Loucy (cell line): ENCODE results near the gene RCL1.

Experiments used
- CTCF ChIP-seq: fragments of 200-600 bp; sonication (generic); conservative IDR thresholded peaks from 2 replicates; pipeline ENCODE4 v1.5.1; 2014; ENCODE audit warnings: mild to moderate bottlenecking, antibody characterized with exemption, low read length
- EZH2phosphoT487 ChIP-seq: fragments of 200-600 bp; IDR thresholded peaks from 2 replicates; pipeline ENCODE4 v1.6.1; 2018; ENCODE audit warnings: antibody characterized with exemption, mild to moderate bottlenecking, moderate library complexity, borderline replicate concordance

GRCh38 chr9:4842734-4843133 lies 50.0 kb downstream of the RCL1 start:
- TF ChIP-seq CTCF (no peak), EZH2phosphoT487 (no peak)
